PC-3 (cell line): ENCODE results near the gene CCDC191.

Source experiments
- EZH2 ChIP-seq: fragments of 300-600 bp; sonication (generic); IDR thresholded peaks from one replicate; pipeline ENCODE4 v1.6.1; 2017; ENCODE audit warnings: antibody characterized with exemption, mild to moderate bottlenecking, low read length; ENCODE audit not compliant: unreplicated experiment
- EZH2phosphoT487 ChIP-seq: fragments of 300-600 bp; sonication (generic); IDR thresholded peaks from 2 replicates; pipeline ENCODE4 v1.6.1; 2018; ENCODE audit warnings: mild to moderate bottlenecking, antibody characterized with exemption, low read length, borderline replicate concordance
- TF ChIP-seq, protein P1 (sequence below): fragments of 300-600 bp; sonication (generic); conservative IDR thresholded peaks from 2 replicates; pipeline ENCODE4 v1.5.1; 2017; ENCODE audit warnings: antibody characterized with exemption, low read depth, mild to moderate bottlenecking, low read length

DNA sequence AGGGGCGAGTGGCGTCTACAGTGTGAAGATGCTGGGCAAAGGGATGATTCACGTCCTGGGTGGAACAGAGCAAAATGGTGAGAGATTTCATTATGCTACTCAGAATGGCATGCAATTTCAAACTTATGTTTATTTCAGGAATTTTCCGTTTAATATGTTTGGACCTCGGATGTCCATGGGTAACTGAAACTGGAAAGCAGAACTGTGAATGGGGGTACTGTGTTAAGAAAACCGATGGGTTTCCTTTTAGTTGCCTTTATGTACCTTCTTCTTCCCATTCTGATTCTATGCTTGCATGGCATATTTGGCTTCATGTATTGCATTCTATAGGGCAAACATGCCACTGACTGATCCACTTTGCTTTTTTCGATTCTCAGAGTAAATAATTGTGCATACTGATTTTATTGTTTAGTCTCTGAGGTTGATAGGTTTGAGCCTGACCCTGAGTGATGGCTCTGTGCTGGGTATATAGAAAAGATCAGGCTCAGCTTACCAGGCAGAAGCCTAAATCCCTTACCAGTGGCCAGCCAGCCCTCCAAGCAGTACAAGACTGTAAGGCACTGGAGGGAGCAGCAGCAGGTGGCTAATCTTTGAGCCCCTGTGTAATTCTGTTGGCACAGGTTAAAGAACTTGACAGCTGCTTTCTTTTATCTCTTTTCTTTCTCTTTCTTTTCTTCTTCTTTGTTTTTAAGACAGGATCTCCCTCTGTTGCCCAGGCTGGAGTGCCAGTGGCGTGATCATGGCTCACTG, 4.8 kb upstream of the CCDC191 start:
- TF ChIP-seq EZH2phosphoT487, result no peak
- TF ChIP-seq, protein P1, sequence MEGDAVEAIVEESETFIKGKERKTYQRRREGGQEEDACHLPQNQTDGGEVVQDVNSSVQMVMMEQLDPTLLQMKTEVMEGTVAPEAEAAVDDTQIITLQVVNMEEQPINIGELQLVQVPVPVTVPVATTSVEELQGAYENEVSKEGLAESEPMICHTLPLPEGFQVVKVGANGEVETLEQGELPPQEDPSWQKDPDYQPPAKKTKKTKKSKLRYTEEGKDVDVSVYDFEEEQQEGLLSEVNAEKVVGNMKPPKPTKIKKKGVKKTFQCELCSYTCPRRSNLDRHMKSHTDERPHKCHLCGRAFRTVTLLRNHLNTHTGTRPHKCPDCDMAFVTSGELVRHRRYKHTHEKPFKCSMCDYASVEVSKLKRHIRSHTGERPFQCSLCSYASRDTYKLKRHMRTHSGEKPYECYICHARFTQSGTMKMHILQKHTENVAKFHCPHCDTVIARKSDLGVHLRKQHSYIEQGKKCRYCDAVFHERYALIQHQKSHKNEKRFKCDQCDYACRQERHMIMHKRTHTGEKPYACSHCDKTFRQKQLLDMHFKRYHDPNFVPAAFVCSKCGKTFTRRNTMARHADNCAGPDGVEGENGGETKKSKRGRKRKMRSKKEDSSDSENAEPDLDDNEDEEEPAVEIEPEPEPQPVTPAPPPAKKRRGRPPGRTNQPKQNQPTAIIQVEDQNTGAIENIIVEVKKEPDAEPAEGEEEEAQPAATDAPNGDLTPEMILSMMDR, result no peak
- no peak for TF ChIP-seq EZH2
